A549 (cell line): ENCODE results near the gene ANGPTL5. TPM values are rescaled to one million over a fixed set of nuclear protein-coding genes. Genes with fewer than 3 reads are reported as not detected.
A peak's percentile ranks its signal among the peaks of the same experiment; 100 is the strongest.

Source experiments
- ATAC-seq, 2 experiments: fragments of 200-7000 bp in 1 of 2; fragments of >200 bp in 1 of 2; cut with Nextera tagmentation in 1 of 2; cut with Tn5 transposase in 1 of 2; 3 replicates each; pipeline versions ENCODE4 v1.8.0 to v1.9.1; 2018 to 2020; ENCODE audit warnings: mild to moderate bottlenecking in 1 of 2, moderate library complexity in 1 of 2
- CTCF ChIA-PET: fragments of 300-600 bp; sonication (Branson Sonifier 250); formaldehyde crosslinking; extraction: SDS; loops from one replicate; lab custom pipeline; 2021; ENCODE audit warnings: antibody characterized with exemption, inconsistent platforms; lab: Yijun Ruan, JAX
- POLR2A ChIA-PET: fragments of 350-600 bp; formaldehyde crosslinking; extraction: SDS; loops from one replicate; lab custom pipeline; 2021; ENCODE audit warnings: antibody characterized with exemption, inconsistent platforms; lab: Yijun Ruan, JAX
- DNase-seq, 2 experiments: peaks; one replicate each; pipeline versions ENCODE4 v3.0.0 to v3.0.0-alpha.2; 2011 to 2016; ENCODE audit warnings: low read depth in 1 of 2, low spot score in 1 of 2
- FAIRE-seq: peaks from 2 replicates; lab custom pipeline; 2011; peaks lifted over from hg19 to GRCh38; lab: Jason Lieb, UNC
- H3K27ac ChIP-seq, 2 experiments: fragments of >200 bp; sonication (Bioruptor Twin); formaldehyde crosslinking; 3 replicates each; pipeline ENCODE4 v1.5.1; 2016 to 2017
- H3K4me1 ChIP-seq: fragments of >200 bp; sonication (Bioruptor Twin); formaldehyde crosslinking; 3 replicates; pipeline ENCODE4 v1.6.1; 2016
- H3K4me2 ChIP-seq: fragments of >200 bp; sonication (Bioruptor Twin); formaldehyde crosslinking; 3 replicates; pipeline ENCODE4 v1.6.1; 2016
- H3K4me3 ChIP-seq: fragments of >200 bp; sonication (Bioruptor Twin); formaldehyde crosslinking; 3 replicates; pipeline ENCODE4 v1.5.1; 2016
- H3K9me3 ChIP-seq: fragments of >200 bp; sonication (Bioruptor Twin); formaldehyde crosslinking; 3 replicates; pipeline ENCODE4 v1.6.1; 2016
- CHD4 ChIP-seq: fragments of 200-600 bp; sonication (generic); IDR thresholded peaks from 2 replicates; pipeline ENCODE4 v1.6.1; 2016; ENCODE audit warnings: antibody characterized with exemption, mild to moderate bottlenecking, borderline replicate concordance
- ESRRA ChIP-seq: fragments of 150-350 bp; IDR thresholded peaks from 2 replicates; pipeline ENCODE4 v1.6.1; 2014; ENCODE audit warnings: mild to moderate bottlenecking, low read length, borderline replicate concordance
- HOXB5 ChIP-seq: fragments of 250-450 bp; sonication (Bioruptor Pico); IDR thresholded peaks from 2 replicates; pipeline ENCODE4 v1.5.0; 2020; ENCODE audit warnings: mild to moderate bottlenecking, moderate library complexity
- KDM5A ChIP-seq: fragments of 200-600 bp; sonication (generic); IDR thresholded peaks from 2 replicates; pipeline ENCODE4 v1.6.1; 2016; ENCODE audit warnings: antibody characterized with exemption, mild to moderate bottlenecking
- MYC ChIP-seq: IDR thresholded peaks from 2 replicates; pipeline ENCODE4 v1.6.1; 2012; ENCODE audit warnings: mild to moderate bottlenecking, inconsistent platforms, low read length, improper control_type of control experiment, borderline replicate concordance
- NR3C1 ChIP-seq: fragments of >200 bp; sonication (Bioruptor Twin); formaldehyde crosslinking; IDR thresholded peaks from 3 replicates; pipeline ENCODE4 v1.6.1; 2017
- RAD21 ChIP-seq, 2 experiments: fragments of >200 bp in 1 of 2; sonication (Bioruptor Twin) in 1 of 2; formaldehyde crosslinking in 1 of 2; IDR thresholded peaks in 1 of 2; conservative IDR thresholded peaks in 1 of 2; 2 replicates in 1 of 2; 3 replicates in 1 of 2; pipeline ENCODE4 v1.6.1; 2012 to 2018; ENCODE audit warnings: inconsistent platforms in 1 of 2
- RARB ChIP-seq: fragments of 250-450 bp; sonication (Bioruptor Pico); IDR thresholded peaks from 2 replicates; pipeline ENCODE4 v1.8.0; 2021; ENCODE audit warnings: mild to moderate bottlenecking, moderate library complexity
- SMC3 ChIP-seq: fragments of >200 bp; sonication (Bioruptor Twin); formaldehyde crosslinking; IDR thresholded peaks from 3 replicates; pipeline ENCODE4 v1.6.1; 2018; ENCODE audit warnings: inconsistent platforms
- TFCP2L1 ChIP-seq: fragments of 250-450 bp; sonication (Bioruptor Pico); IDR thresholded peaks from 2 replicates; pipeline ENCODE4 v1.5.0; 2021; ENCODE audit warnings: mild to moderate bottlenecking
- ZC3H11A ChIP-seq: fragments of 450-650 bp; IDR thresholded peaks from 2 replicates; pipeline ENCODE4 v1.6.1; 2014; ENCODE audit warnings: antibody characterized with exemption, mild to moderate bottlenecking
- ZNF302 ChIP-seq: fragments of 250-450 bp; sonication (Bioruptor Pico); IDR thresholded peaks from 2 replicates; pipeline ENCODE4 v1.9.0; 2021; ENCODE audit warnings: inconsistent platforms, mild to moderate bottlenecking, moderate library complexity
- WGBS: methylation state at CpG from one replicate; pipeline ENCODE4 v1.1.6; 2017; ENCODE audit errors: missing lambda C conversion rate; 5-methylcytosine and 5-hydroxymethylcytosine counted together
- polyA plus RNA-seq, 4 experiments: library from polyadenylated mRNA; depleted of rRNA in 3 of 4; stranded (reverse); fragments of >200 nt; fragmentation: RNase III in 1 of 4; extraction: RNeasy Plus Mini Kit Qiagen cat#74134 plus additional on column Dnase treatment in 1 of 4; gene quantifications; 2 replicates in 3 of 4; 3 replicates in 1 of 4; pipeline ENCODE4 v1.2.3, GENCODE V29; 2011 to 2017
- TF ChIP-seq, protein P1 (sequence below): IDR thresholded peaks from 2 replicates; pipeline ENCODE4 v1.6.1; 2012
- TF ChIP-seq, protein P2 (sequence below): fragments of >200 bp; sonication (Bioruptor Twin); formaldehyde crosslinking; IDR thresholded peaks from 3 replicates; pipeline ENCODE4 v1.6.1; 2016
- TF ChIP-seq, protein P3 (sequence below): fragments of 150-350 bp; IDR thresholded peaks from 2 replicates; pipeline ENCODE4 v1.6.1; 2014; ENCODE audit warnings: low read depth, mild to moderate bottlenecking, low read length
- TF ChIP-seq, protein P4 (sequence below): IDR thresholded peaks from 2 replicates; pipeline ENCODE4 v1.6.1; 2012; ENCODE audit warnings: low read depth, borderline replicate concordance
- TF ChIP-seq, protein P5 (sequence below): fragments of 450-650 bp; IDR thresholded peaks from 2 replicates; pipeline ENCODE4 v1.6.1; 2014; ENCODE audit warnings: antibody characterized with exemption

The ANGPTL5 gene
- polyA plus RNA-seq, 2 of the 4 experiments (the other 2 are of a cell fraction), result not detected

DNA sequence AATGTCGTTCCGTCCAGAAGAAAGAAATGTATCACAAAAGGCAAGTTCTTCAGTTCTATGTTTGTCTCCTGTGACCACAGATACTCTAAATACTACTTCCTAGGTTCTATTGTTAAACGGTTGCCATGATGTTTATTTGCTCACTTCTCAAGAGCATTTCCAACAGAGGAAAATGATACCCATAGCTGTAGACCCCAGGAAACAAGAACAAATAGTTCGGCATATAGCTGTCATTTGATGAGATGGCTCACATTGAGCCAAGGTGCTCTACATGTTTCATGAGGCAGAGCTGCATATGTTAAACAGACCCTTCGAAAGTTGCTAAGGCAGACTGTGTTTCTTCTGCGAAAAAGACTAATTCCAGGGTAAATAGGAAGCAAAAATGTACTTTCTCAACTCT is 15.4 kb upstream of the ANGPTL5 start:
- CTCF ChIA-PET, result no interaction called here
- DNase-seq (no peak), ATAC-seq (no peak), FAIRE-seq (no peak)
- H3K27ac ChIP-seq, result no peak overlapping the region
- H3K4me1 ChIP-seq, result no peaks in the 10 kb centered on the region
- no peak for TF ChIP-seq KDM5A
- no peak for TF ChIP-seq ZC3H11A
- no peak for TF ChIP-seq ZNF302 (CRISPR knock-in tag)
- no peak for TF ChIP-seq CHD4
- TF ChIP-seq, protein P1, sequence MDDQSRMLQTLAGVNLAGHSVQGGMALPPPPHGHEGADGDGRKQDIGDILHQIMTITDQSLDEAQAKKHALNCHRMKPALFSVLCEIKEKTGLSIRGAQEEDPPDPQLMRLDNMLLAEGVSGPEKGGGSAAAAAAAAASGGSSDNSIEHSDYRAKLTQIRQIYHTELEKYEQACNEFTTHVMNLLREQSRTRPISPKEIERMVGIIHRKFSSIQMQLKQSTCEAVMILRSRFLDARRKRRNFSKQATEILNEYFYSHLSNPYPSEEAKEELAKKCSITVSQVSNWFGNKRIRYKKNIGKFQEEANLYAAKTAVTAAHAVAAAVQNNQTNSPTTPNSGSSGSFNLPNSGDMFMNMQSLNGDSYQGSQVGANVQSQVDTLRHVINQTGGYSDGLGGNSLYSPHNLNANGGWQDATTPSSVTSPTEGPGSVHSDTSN, result no peak
- no peak for TF ChIP-seq ESRRA
- TF ChIP-seq NR3C1, result no peak
- TF ChIP-seq, protein P2, sequence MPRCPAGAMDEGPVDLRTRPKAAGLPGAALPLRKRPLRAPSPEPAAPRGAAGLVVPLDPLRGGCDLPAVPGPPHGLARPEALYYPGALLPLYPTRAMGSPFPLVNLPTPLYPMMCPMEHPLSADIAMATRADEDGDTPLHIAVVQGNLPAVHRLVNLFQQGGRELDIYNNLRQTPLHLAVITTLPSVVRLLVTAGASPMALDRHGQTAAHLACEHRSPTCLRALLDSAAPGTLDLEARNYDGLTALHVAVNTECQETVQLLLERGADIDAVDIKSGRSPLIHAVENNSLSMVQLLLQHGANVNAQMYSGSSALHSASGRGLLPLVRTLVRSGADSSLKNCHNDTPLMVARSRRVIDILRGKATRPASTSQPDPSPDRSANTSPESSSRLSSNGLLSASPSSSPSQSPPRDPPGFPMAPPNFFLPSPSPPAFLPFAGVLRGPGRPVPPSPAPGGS, result no peak
- TF ChIP-seq, protein P3, sequence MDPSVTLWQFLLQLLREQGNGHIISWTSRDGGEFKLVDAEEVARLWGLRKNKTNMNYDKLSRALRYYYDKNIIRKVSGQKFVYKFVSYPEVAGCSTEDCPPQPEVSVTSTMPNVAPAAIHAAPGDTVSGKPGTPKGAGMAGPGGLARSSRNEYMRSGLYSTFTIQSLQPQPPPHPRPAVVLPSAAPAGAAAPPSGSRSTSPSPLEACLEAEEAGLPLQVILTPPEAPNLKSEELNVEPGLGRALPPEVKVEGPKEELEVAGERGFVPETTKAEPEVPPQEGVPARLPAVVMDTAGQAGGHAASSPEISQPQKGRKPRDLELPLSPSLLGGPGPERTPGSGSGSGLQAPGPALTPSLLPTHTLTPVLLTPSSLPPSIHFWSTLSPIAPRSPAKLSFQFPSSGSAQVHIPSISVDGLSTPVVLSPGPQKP, result no peak
- POLR2A ChIA-PET, result no interaction called here
- no peak overlapping the region for H3K4me3 ChIP-seq
- H3K9me3 ChIP-seq, result no peaks in the 10 kb centered on the region
- H3K4me2 ChIP-seq, result no peak overlapping the region
- 82% methylated on average over 6 of the region's 6 CpGs for WGBS

DNA sequence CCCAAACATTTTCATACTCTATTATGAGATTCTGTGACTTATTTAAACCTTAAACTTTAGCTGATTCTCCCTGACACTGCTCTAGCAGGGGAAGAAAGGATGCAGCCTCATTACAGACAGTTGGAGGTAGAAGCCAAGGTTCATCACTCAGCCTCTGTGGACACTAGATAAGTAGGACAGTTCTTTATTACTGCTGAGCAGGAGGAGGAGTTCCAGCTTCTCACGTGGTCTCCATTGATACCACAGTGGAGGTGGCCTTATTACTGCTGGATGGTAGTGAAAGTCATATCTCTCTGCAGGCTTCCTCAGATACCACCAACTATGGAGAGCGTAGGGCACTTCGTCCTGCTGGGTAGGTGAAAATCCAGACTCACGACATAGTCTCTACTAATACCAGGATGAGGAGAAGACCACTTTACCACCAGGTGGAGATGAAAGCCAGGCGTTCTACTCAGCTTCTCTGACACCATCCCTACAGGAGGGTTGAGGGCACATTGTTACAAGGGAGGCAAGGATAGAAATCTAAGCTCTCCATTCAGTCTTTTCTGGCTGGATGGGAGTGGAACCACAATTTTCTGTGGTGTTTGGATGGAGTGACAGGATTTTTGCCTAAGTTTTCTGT is 13.1 kb upstream of the ANGPTL5 start:
- TF ChIP-seq HOXB5 (CRISPR knock-in tag), result no peak
- TF ChIP-seq, protein P1, result no peak
- TF ChIP-seq, protein P4, sequence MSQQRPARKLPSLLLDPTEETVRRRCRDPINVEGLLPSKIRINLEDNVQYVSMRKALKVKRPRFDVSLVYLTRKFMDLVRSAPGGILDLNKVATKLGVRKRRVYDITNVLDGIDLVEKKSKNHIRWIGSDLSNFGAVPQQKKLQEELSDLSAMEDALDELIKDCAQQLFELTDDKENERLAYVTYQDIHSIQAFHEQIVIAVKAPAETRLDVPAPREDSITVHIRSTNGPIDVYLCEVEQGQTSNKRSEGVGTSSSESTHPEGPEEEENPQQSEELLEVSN, result no peak
- no peak for TF ChIP-seq MYC
- no peak for TF ChIP-seq RAD21 (conservative IDR thresholded peaks at IDR 0.05 in 1 of 2, IDR thresholded peaks at IDR 0.05 in 1 of 2)
- Histone ChIP-seq H3K4me3 (no peak overlapping the region), H3K4me1 (no peaks in the 10 kb centered on the region), H3K9me3 (no peaks in the 10 kb centered on the region), H3K27ac (no peak overlapping the region), H3K4me2 (no peak overlapping the region)
- ChIA-PET POLR2A (no interaction called here), CTCF (no interaction called here)
- WGBS, result 84% methylated on average over 5 of the region's 5 CpGs
- ATAC-seq (0 out of 6 replicates have a peak, but pooled peaks of 1 of the 2 experiments have one; percentile 35), DNase-seq (no peak), FAIRE-seq (no peak)

DNA sequence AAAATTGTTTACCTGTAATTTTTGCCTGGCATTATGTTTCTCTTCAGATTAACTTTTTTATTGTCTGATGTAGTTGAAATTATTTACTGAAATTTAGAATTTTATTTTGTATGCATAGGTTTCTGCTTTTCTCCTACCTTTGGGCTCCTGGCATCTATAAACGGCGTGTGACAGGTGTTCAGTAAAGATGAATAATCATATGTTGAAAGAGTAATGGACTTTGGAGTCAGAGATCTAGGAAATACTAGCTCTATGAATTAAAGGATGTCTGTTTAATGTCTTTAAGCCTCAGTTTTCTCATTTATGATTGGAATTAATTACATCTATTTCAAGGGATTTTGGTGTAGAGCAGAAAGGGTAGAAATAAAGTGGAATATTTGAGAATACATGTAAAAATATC is 7.2 kb upstream of the ANGPTL5 start:
- DNase-seq (no peak), ATAC-seq (no peak), FAIRE-seq (no peak)
- no peak overlapping the region for H3K27ac ChIP-seq
- no peak overlapping the region for H3K4me3 ChIP-seq
- H3K4me2 ChIP-seq, result no peak overlapping the region
- 0 out of 3 replicates have a peak, but pooled peaks cover 3% of the 10 kb centered on the region for H3K4me1 ChIP-seq
- TF ChIP-seq TFCP2L1 (CRISPR knock-in tag), result no peak
- TF ChIP-seq, protein P5, sequence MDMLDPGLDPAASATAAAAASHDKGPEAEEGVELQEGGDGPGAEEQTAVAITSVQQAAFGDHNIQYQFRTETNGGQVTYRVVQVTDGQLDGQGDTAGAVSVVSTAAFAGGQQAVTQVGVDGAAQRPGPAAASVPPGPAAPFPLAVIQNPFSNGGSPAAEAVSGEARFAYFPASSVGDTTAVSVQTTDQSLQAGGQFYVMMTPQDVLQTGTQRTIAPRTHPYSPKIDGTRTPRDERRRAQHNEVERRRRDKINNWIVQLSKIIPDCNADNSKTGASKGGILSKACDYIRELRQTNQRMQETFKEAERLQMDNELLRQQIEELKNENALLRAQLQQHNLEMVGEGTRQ, result no peak
- no peak for TF ChIP-seq SMC3
- TF ChIP-seq RARB (CRISPR knock-in tag), result no peak
- no peaks in the 10 kb centered on the region for H3K9me3 ChIP-seq
- 80% methylated on average over 2 of the region's 2 CpGs for WGBS
- ChIA-PET POLR2A (no interaction called here), CTCF (no interaction called here)
